ENCODE measurements around the gene SH3RF1.

SH3RF1 gene

GRCh38 chr4:169098532-169098931, 172.2 kb downstream of the SH3RF1 start:
- DNase-seq, result no peak

GRCh38 chr4:169098054-169098497, 172.7 kb downstream of the SH3RF1 start:
- DNase-seq, result no peak

GRCh38 chr4:169096221-169096620, 174.5 kb downstream of the SH3RF1 start:
- no peak for DNase-seq

GRCh38 chr4:169094656-169095231, 176.0 kb downstream of the SH3RF1 start:
- no peak for DNase-seq

- DNase-seq, result no peak
Measured at GRCh38 chr4:169092889-169093522, 177.8 kb downstream of the SH3RF1 start.

GRCh38 chr4:169090484-169091215, 180.1 kb downstream of the SH3RF1 start:
- no peak for DNase-seq

- DNase-seq, result no peak
Measured at GRCh38 chr4:169089004-169089403, 181.8 kb downstream of the SH3RF1 start.

GRCh38 chr4:169084954-169085353, 185.8 kb downstream of the SH3RF1 start:
- no peak for DNase-seq

GRCh38 chr4:169080981-169081380, 189.8 kb downstream of the SH3RF1 start:
- no peak for DNase-seq

GRCh38 chr4:169079942-169080827, 190.6 kb downstream of the SH3RF1 start:
- no peak for DNase-seq

- no peak for DNase-seq
Measured at GRCh38 chr4:169074117-169074516, 196.6 kb downstream of the SH3RF1 start.

- DNase-seq, result no peak
Measured at GRCh38 chr4:169071747-169072146, 199.0 kb downstream of the SH3RF1 start.

- no peak for DNase-seq
Measured at GRCh38 chr4:169070895-169071218, 199.9 kb downstream of the SH3RF1 start.

GRCh38 chr4:169070071-169070894, 200.5 kb downstream of the SH3RF1 start:
- DNase-seq, result no peak

- no peak for DNase-seq
Measured at GRCh38 chr4:169068423-169068822, 202.3 kb downstream of the SH3RF1 start.

- no peak for DNase-seq
Measured at GRCh38 chr4:169066934-169067333, 203.8 kb downstream of the SH3RF1 start.

GRCh38 chr4:169064296-169064695, 206.5 kb downstream of the SH3RF1 start:
- no peak for DNase-seq

GRCh38 chr4:169063441-169063840, 207.3 kb downstream of the SH3RF1 start:
- DNase-seq, result no peak

- DNase-seq, result no peak
Measured at GRCh38 chr4:169062897-169063244, 207.9 kb downstream of the SH3RF1 start.

GRCh38 chr4:169061386-169061785, 209.4 kb downstream of the SH3RF1 start:
- DNase-seq, result no peak

GRCh38 chr4:169060391-169061091, 210.2 kb downstream of the SH3RF1 start:
- no peak for DNase-seq

Data from cerebellar nuclear complex (tissue), 1 donor.